GM21723 (cell line): ENCODE data around the gene ZNF232.
"Not testable (repeated sequence)": the region's sequence is repeated elsewhere in the genome, so short reads cannot be mapped to it uniquely, and the experiment has no call there.

Experiments
- ATAC-seq: cut with Tn5 transposase; IDR thresholded peaks from one replicate; pipeline ENCODE4 v1.9.1; 2021; ENCODE audit warnings: mild to moderate bottlenecking, moderate library complexity; ENCODE audit not compliant: unreplicated experiment

ZNF232 gene

GRCh38 chr17:5099271-5099670 is 12.4 kb downstream of the ZNF232 start:
- ATAC-seq, result no peak

- ATAC-seq, result no peak
Observed at GRCh38 chr17:5097101-5097834, 14.4 kb downstream of the ZNF232 start.

GRCh38 chr17:5096731-5097100 is 15.0 kb downstream of the ZNF232 start:
- ATAC-seq, result no peak

GRCh38 chr17:5092218-5093010 is 19.3 kb downstream of the ZNF232 start:
- no peak for ATAC-seq

GRCh38 chr17:5080591-5080990 is 31.1 kb downstream of the ZNF232 start:
- no peak for ATAC-seq

- peak; percentile 79 for ATAC-seq
Observed at GRCh38 chr17:5078106-5079028, 33.3 kb downstream of the ZNF232 start, which contains the start of gene ZFP3. TSS of gene ZFP3 (plus strand) at chr17:5078467. CDS start at chr17:5091505, 13,038 bp downstream.

GRCh38 chr17:5077781-5078105 is 33.9 kb downstream of the ZNF232 start:
- ATAC-seq, result no peak

GRCh38 chr17:5077275-5077674 is 34.4 kb downstream of the ZNF232 start:
- not testable (repeated sequence) for ATAC-seq

GRCh38 chr17:5075472-5075871 is 36.2 kb downstream of the ZNF232 start:
- ATAC-seq, result not testable (repeated sequence)

- no peak for ATAC-seq
Observed at GRCh38 chr17:5069724-5070123, 42.0 kb downstream of the ZNF232 start.

- ATAC-seq, result no peak
Observed at GRCh38 chr17:5068236-5068635, 43.4 kb downstream of the ZNF232 start.

- ATAC-seq, result no peak
Observed at GRCh38 chr17:5065227-5065744, 46.4 kb downstream of the ZNF232 start.
